Measurements from ENCODE around the gene EPG5. TPM values are rescaled to one million over a fixed set of nuclear protein-coding genes. Genes with fewer than 3 reads are reported as not detected.

Gene EPG5
- total and polyA plus RNA-seq, 9 of the 15 experiments (the other 6 are each of a cell fraction or from before 2014, with no cell fraction given): 1.3 to 10.7 (median 5.2) TPM

GRCh38 chr18:45871431-45872084, 95.6 kb downstream of the EPG5 start:
- POLR2A ChIA-PET: interaction anchor here (0.7 kb wide), 1 partner anchor 28 kb away, joined by 3 read pairs; no protein-coding TSS in a partner anchor
- ATAC-seq: no peak
- BruUV-seq (replicated peaks): no TSS peak
- no peak overlapping the region for H2AFZ ChIP-seq (ENCODE audit: low read depth, low read length)
- no peak for FAIRE-seq
- CTCF ChIA-PET (ENCODE audit: low intra/inter-chr PET ratio): no interaction called here
- 73% methylated on average over 5 of the region's 5 CpGs for WGBS (ENCODE audit: insufficient coverage, low coverage, missing lambda C conversion rate)
- intact Hi-C loops (cut with micrococcal nuclease) (no loop called here), in situ Hi-C loops (cut with MboI) (no loop called here)
- H3K9me3 ChIP-seq (replicated peaks; ENCODE audit: control insufficient read depth, insufficient read depth, low read depth, low read length): no peaks in the 10 kb centered on the region
- no peaks in the 10 kb centered on the region for H4K20me1 ChIP-seq (replicated peaks; ENCODE audit: control insufficient read depth, insufficient read depth, low read length)
- H3K4me3 ChIP-seq: no peak overlapping the region
- no peaks in the 10 kb centered on the region for H3K79me2 ChIP-seq (ENCODE audit: control insufficient read depth, insufficient read depth, low read length)
- no peaks in the 10 kb centered on the region for H3K9me1 ChIP-seq (ENCODE audit: control insufficient read depth, insufficient read depth, low read length)
- TF ChIP-seq RHOXF2B (CRISPR knock-in tag; conservative IDR thresholded peaks at IDR 0.05) (no peak), CEBPB (tag; IDR thresholded peaks at IDR 0.05) (peak; percentile 28; the same call in 1 of the 2 replicates), POU5F1 (IDR thresholded peaks at IDR 0.05; ENCODE audit: borderline replicate concordance, low read depth, low read length, partially characterized antibody) (no peak), MED1 (CRISPR knock-in tag; IDR thresholded peaks at IDR 0.05; ENCODE audit: borderline replicate concordance) (no peak)
- no peaks in the 10 kb centered on the region for H3K4me1 ChIP-seq (replicated peaks in 1 of 2; ENCODE audit: control insufficient read depth in 2 of 2, insufficient read depth in 2 of 2, low read length in 2 of 2)
- no peak overlapping the region for H3K9ac ChIP-seq (ENCODE audit: insufficient read depth in 1 of 2, low read depth in 2 of 2, low read length in 2 of 2)
- H3K27ac ChIP-seq (ENCODE audit: extremely low read depth, low read depth, low read length): no peak overlapping the region
- no peaks in the 10 kb centered on the region for H3K27me3 ChIP-seq (ENCODE audit: control insufficient read depth in 2 of 2, insufficient read depth in 2 of 2, low read length in 2 of 2)
- H3K4me2 ChIP-seq (ENCODE audit: insufficient read depth, low read length): no peak overlapping the region
- peaks cover 43% of the 10 kb centered on the region for H3K36me3 ChIP-seq (ENCODE audit: control insufficient read depth, insufficient read depth, low read length)
- no peak for DNase-seq (ENCODE audit: extremely low read depth in 1 of 4, low spot score in 3 of 4)

DNA sequence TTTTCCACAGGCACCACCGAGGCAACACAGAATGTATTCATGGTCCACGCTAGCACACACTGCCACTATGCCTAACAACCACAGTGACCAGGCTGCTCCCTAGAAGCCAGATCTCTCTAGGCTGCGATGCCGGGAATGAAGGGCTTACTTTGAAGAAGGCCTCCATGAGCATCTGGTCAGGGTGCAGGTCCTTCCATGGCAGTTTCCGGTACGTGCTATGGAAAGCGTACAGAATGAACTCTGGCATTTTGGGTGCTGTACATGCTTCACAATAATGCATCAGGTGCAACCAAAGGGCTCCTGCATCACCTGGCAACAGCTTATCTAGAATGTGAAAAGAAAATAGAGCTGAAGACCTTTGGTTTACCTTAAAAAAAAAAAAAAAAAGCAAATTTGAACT, 96.7 kb downstream of the EPG5 start:
- BruUV-seq (replicated peaks): no TSS peak
- in situ Hi-C loops (cut with MboI): no loop called here
- peaks cover 44% of the 10 kb centered on the region for H3K36me3 ChIP-seq (ENCODE audit: control insufficient read depth, insufficient read depth, low read length)
- TF ChIP-seq TEAD1 (CRISPR knock-in tag; IDR thresholded peaks at IDR 0.05) (no peak), SAFB2 (IDR thresholded peaks at IDR 0.05; ENCODE audit: borderline replicate concordance, low read depth, low read length, severe bottlenecking) (no peak), SIRT6 (IDR thresholded peaks at IDR 0.05; ENCODE audit: low read depth, low read length) (no peak), SMARCE1 (IDR thresholded peaks at IDR 0.05) (no peak), ZNF444 (CRISPR knock-in tag; IDR thresholded peaks at IDR 0.05) (no peak), NUFIP1 (IDR thresholded peaks at IDR 0.05; ENCODE audit: partially characterized antibody) (no peak), AFF1 (IDR thresholded peaks at IDR 0.05; ENCODE audit: low read depth in 1 of 2, partially characterized antibody in 2 of 2) (no peak)

More for the DNA sequence above, 96.7 kb downstream of the EPG5 start:
- DNase-seq (ENCODE audit: extremely low read depth in 1 of 4, low spot score in 3 of 4): no peak
- Histone ChIP-seq H3K9me1 (ENCODE audit: control insufficient read depth, insufficient read depth, low read length) (no peaks in the 10 kb centered on the region), H2AFZ (ENCODE audit: low read depth, low read length) (no peak overlapping the region), H3K27ac (ENCODE audit: extremely low read depth, low read depth, low read length) (no peak overlapping the region), H4K20me1 (replicated peaks; ENCODE audit: control insufficient read depth, insufficient read depth, low read length) (no peaks in the 10 kb centered on the region), H3K4me2 (ENCODE audit: insufficient read depth, low read length) (no peak overlapping the region), H3K9ac (ENCODE audit: insufficient read depth in 1 of 2, low read depth in 2 of 2, low read length in 2 of 2) (no peak overlapping the region), H3K27me3 (ENCODE audit: control insufficient read depth in 2 of 2, insufficient read depth in 2 of 2, low read length in 2 of 2) (no peaks in the 10 kb centered on the region), H3K4me1 (replicated peaks in 1 of 2; ENCODE audit: control insufficient read depth in 2 of 2, insufficient read depth in 2 of 2, low read length in 2 of 2) (no peaks in the 10 kb centered on the region), H3K9me3 (replicated peaks; ENCODE audit: control insufficient read depth, insufficient read depth, low read depth, low read length) (no peaks in the 10 kb centered on the region), H3K4me3 (no peak overlapping the region), H3K79me2 (ENCODE audit: control insufficient read depth, insufficient read depth, low read length) (no peaks in the 10 kb centered on the region)
- POLR2A ChIA-PET: interaction anchor here (0.7 kb wide), 1 partner anchor 29 kb away, joined by 3 read pairs; no protein-coding TSS in a partner anchor
- no peak for FAIRE-seq
- intact Hi-C loops (cut with micrococcal nuclease): no loop called here
- ATAC-seq: no peak
- CTCF ChIA-PET (ENCODE audit: low intra/inter-chr PET ratio): no interaction called here
- 90% methylated on average over 7 of the region's 7 CpGs for WGBS (ENCODE audit: insufficient coverage, low coverage, missing lambda C conversion rate)
